NCI-H460 (cell line): ENCODE measurements around the gene KCNIP4. TPM values are rescaled to one million over a fixed set of nuclear protein-coding genes. Genes with fewer than 3 reads are reported as not detected.

Experiments used
- DNase-seq: peaks from one replicate; pipeline ENCODE4 v3.0.0-alpha.2; 2016; ENCODE audit warnings: low read depth; ENCODE audit errors: extremely low read depth
- total RNA-seq: library from RNA; depleted of rRNA; stranded (reverse); fragments of >200 nt; shearing (Covaris generic); gene quantifications from 2 replicates; pipeline ENCODE4 v1.2.3, GENCODE V29; 2014

The KCNIP4 gene
- total RNA-seq, 1 experiment from 2014 or later: not detected

- peak; percentile 33 for DNase-seq
Measured at GRCh38 chr4:21512353-21512752, 436.2 kb downstream of the KCNIP4 start.

- DNase-seq: peak; percentile 1
Measured at GRCh38 chr4:21507439-21507838, 441.1 kb downstream of the KCNIP4 start.

GRCh38 chr4:21490682-21491081, 457.9 kb downstream of the KCNIP4 start:
- no peak for DNase-seq

GRCh38 chr4:21476757-21477156, 471.8 kb downstream of the KCNIP4 start:
- peak; percentile 1 for DNase-seq

GRCh38 chr4:21474195-21474594, 474.4 kb downstream of the KCNIP4 start:
- DNase-seq: no peak

GRCh38 chr4:21470535-21470934, 478.0 kb downstream of the KCNIP4 start:
- no peak for DNase-seq

GRCh38 chr4:21469438-21470300, 478.9 kb downstream of the KCNIP4 start:
- peak; percentile 1 for DNase-seq

GRCh38 chr4:21467551-21467950, 481.0 kb downstream of the KCNIP4 start:
- DNase-seq: no peak

GRCh38 chr4:21457086-21457840, 491.3 kb downstream of the KCNIP4 start:
- no peak for DNase-seq

GRCh38 chr4:21454831-21455230, 493.7 kb downstream of the KCNIP4 start:
- no peak for DNase-seq

- DNase-seq: no peak
Measured at GRCh38 chr4:21454201-21454600, 494.4 kb downstream of the KCNIP4 start.

GRCh38 chr4:21452931-21453330, 495.6 kb downstream of the KCNIP4 start:
- no peak for DNase-seq

- DNase-seq: no peak
Measured at GRCh38 chr4:21451032-21451431, 497.5 kb downstream of the KCNIP4 start.

- no peak for DNase-seq
Measured at GRCh38 chr4:21450331-21450730, 498.2 kb downstream of the KCNIP4 start.

GRCh38 chr4:21447301-21448054, 501.1 kb downstream of the KCNIP4 start:
- no peak for DNase-seq

GRCh38 chr4:21420166-21420565, 528.4 kb downstream of the KCNIP4 start:
- no peak for DNase-seq

GRCh38 chr4:21415728-21416127, 532.8 kb downstream of the KCNIP4 start:
- no peak for DNase-seq

GRCh38 chr4:21413807-21414370, 534.7 kb downstream of the KCNIP4 start:
- DNase-seq: no peak

GRCh38 chr4:21411086-21411485, 537.5 kb downstream of the KCNIP4 start:
- no peak for DNase-seq

- no peak for DNase-seq
Measured at GRCh38 chr4:21410372-21410771, 538.2 kb downstream of the KCNIP4 start.

- DNase-seq: no peak
Measured at GRCh38 chr4:21387683-21388082, 560.9 kb downstream of the KCNIP4 start.
